ENCODE data around the gene MCU. TPM values are rescaled to one million over a fixed set of nuclear protein-coding genes. Genes with fewer than 3 reads are reported as not detected.

MCU gene
- polyA plus RNA-seq, 1 donor from 2014 or later = 22.9 TPM

DNA sequence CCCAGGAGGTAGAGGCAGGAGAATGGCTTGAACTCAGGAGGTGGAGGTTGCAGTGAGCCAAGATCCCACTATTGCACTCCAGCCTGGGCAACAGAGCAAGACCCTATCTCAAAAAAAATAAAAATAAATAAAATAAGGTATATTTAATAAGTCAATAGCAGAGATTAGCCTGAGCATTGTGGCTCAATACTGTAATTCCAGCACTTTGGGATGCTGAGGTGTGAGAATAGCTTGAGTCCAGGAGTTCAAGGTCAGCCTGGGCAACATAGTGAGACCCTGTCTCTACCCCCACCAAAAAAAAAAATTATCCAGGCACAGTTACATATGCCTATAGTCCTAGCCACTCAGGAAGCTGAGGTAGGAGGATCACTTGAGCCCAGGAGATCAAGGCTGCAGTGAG lies 163.2 kb downstream of the MCU start:
- no peak overlapping the region for H3K4me2 ChIP-seq (ENCODE audit: low read length)
- no peak overlapping the region for H2AFZ ChIP-seq (ENCODE audit: low read depth, low read length)
- no peaks in the 10 kb centered on the region for H4K20me1 ChIP-seq (ENCODE audit: insufficient read depth)
- no peak for TF ChIP-seq EZH2 (IDR thresholded peaks at IDR 0.05; ENCODE audit: borderline replicate concordance, insufficient read depth, low read length, poor library complexity, severe bottlenecking)
- no peak for TF ChIP-seq SMC3 (conservative IDR thresholded peaks at IDR 0.05; ENCODE audit: poor library complexity)
- TF ChIP-seq, protein P1, sequence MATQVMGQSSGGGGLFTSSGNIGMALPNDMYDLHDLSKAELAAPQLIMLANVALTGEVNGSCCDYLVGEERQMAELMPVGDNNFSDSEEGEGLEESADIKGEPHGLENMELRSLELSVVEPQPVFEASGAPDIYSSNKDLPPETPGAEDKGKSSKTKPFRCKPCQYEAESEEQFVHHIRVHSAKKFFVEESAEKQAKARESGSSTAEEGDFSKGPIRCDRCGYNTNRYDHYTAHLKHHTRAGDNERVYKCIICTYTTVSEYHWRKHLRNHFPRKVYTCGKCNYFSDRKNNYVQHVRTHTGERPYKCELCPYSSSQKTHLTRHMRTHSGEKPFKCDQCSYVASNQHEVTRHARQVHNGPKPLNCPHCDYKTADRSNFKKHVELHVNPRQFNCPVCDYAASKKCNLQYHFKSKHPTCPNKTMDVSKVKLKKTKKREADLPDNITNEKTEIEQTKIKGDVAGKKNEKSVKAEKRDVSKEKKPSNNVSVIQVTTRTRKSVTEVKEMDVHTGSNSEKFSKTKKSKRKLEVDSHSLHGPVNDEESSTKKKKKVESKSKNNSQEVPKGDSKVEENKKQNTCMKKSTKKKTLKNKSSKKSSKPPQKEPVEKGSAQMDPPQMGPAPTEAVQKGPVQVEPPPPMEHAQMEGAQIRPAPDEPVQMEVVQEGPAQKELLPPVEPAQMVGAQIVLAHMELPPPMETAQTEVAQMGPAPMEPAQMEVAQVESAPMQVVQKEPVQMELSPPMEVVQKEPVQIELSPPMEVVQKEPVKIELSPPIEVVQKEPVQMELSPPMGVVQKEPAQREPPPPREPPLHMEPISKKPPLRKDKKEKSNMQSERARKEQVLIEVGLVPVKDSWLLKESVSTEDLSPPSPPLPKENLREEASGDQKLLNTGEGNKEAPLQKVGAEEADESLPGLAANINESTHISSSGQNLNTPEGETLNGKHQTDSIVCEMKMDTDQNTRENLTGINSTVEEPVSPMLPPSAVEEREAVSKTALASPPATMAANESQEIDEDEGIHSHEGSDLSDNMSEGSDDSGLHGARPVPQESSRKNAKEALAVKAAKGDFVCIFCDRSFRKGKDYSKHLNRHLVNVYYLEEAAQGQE (IDR thresholded peaks at IDR 0.05; ENCODE audit: borderline replicate concordance) = no peak
- TF ChIP-seq MXI1 (conservative IDR thresholded peaks at IDR 0.05; ENCODE audit: poor library complexity, severe bottlenecking) = no peak
- TF ChIP-seq EP300 (conservative IDR thresholded peaks at IDR 0.05; ENCODE audit: poor library complexity, severe bottlenecking) = no peak
- TF ChIP-seq RAD21 (conservative IDR thresholded peaks at IDR 0.05) = no peak
- no peak for TF ChIP-seq TAF1 (IDR thresholded peaks at IDR 0.05; ENCODE audit: low read depth)
- TF ChIP-seq, protein P2, sequence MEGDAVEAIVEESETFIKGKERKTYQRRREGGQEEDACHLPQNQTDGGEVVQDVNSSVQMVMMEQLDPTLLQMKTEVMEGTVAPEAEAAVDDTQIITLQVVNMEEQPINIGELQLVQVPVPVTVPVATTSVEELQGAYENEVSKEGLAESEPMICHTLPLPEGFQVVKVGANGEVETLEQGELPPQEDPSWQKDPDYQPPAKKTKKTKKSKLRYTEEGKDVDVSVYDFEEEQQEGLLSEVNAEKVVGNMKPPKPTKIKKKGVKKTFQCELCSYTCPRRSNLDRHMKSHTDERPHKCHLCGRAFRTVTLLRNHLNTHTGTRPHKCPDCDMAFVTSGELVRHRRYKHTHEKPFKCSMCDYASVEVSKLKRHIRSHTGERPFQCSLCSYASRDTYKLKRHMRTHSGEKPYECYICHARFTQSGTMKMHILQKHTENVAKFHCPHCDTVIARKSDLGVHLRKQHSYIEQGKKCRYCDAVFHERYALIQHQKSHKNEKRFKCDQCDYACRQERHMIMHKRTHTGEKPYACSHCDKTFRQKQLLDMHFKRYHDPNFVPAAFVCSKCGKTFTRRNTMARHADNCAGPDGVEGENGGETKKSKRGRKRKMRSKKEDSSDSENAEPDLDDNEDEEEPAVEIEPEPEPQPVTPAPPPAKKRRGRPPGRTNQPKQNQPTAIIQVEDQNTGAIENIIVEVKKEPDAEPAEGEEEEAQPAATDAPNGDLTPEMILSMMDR (IDR thresholded peaks at IDR 0.05; ENCODE audit: poor library complexity, severe bottlenecking) = no peak
- TF ChIP-seq POLR2AphosphoS5 (IDR thresholded peaks at IDR 0.05) = no peak
- H3K9me2 ChIP-seq (ENCODE audit: insufficient read depth, low read length) = no peaks in the 10 kb centered on the region
- H3K9ac ChIP-seq (ENCODE audit: low read length) = no peak overlapping the region
- no peaks in the 10 kb centered on the region for H3F3A ChIP-seq (ENCODE audit: insufficient read depth, low read length, poor library complexity, severe bottlenecking)
- no peak overlapping the region for H3K4me3 ChIP-seq (ENCODE audit: low read length)
- H3K9me3 ChIP-seq (ENCODE audit: low read length) = no peaks in the 10 kb centered on the region
- no peaks in the 10 kb centered on the region for H3K36me3 ChIP-seq (ENCODE audit: insufficient read depth, low read length)
- no peak overlapping the region for H3K27ac ChIP-seq (ENCODE audit: low read length)
- H3K79me2 ChIP-seq (replicated peaks; ENCODE audit: insufficient read depth, low read length) = no peaks in the 10 kb centered on the region
- H3K27me3 ChIP-seq (ENCODE audit: insufficient read depth, low read depth, low read length) = no peaks in the 10 kb centered on the region

DNA sequence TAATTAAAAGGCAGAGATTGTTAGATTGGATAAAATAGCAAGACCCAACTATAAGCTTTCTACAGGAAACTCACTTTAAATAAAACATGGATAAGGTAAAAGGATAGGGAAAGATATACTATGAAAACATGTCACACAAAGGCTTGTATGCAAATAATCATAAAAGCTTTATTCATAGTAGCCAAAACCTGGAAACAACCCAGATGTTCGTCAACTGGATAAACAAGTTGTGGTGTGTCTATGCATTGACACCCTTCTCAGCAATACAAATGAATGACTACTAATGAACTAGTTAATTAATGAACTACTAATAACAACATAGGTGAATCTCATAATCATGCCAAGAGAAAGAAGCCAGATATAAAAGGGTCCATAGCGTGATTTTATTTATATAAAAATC lies 163.8 kb downstream of the MCU start:
- no peak overlapping the region for H3K4me3 ChIP-seq (ENCODE audit: low read length)
- H3K9me3 ChIP-seq (ENCODE audit: low read length) = no peaks in the 10 kb centered on the region
- H4K20me1 ChIP-seq (ENCODE audit: insufficient read depth) = no peaks in the 10 kb centered on the region
- TF ChIP-seq RAD21 (conservative IDR thresholded peaks at IDR 0.05) = no peak
- no peak for TF ChIP-seq SMC3 (conservative IDR thresholded peaks at IDR 0.05; ENCODE audit: poor library complexity)
- TF ChIP-seq TAF1 (IDR thresholded peaks at IDR 0.05; ENCODE audit: low read depth) = no peak
- no peak overlapping the region for H3K9ac ChIP-seq (ENCODE audit: low read length)
- H3K79me2 ChIP-seq (replicated peaks; ENCODE audit: insufficient read depth, low read length) = no peaks in the 10 kb centered on the region
- no peaks in the 10 kb centered on the region for H3K9me2 ChIP-seq (ENCODE audit: insufficient read depth, low read length)
- no peak overlapping the region for H3K4me2 ChIP-seq (ENCODE audit: low read length)
- H3F3A ChIP-seq (ENCODE audit: insufficient read depth, low read length, poor library complexity, severe bottlenecking) = no peaks in the 10 kb centered on the region
- H2AFZ ChIP-seq (ENCODE audit: low read depth, low read length) = no peak overlapping the region
- H3K36me3 ChIP-seq (ENCODE audit: insufficient read depth, low read length) = no peaks in the 10 kb centered on the region
- H3K27ac ChIP-seq (ENCODE audit: low read length) = no peak overlapping the region
- no peaks in the 10 kb centered on the region for H3K27me3 ChIP-seq (ENCODE audit: insufficient read depth, low read depth, low read length)

DNA sequence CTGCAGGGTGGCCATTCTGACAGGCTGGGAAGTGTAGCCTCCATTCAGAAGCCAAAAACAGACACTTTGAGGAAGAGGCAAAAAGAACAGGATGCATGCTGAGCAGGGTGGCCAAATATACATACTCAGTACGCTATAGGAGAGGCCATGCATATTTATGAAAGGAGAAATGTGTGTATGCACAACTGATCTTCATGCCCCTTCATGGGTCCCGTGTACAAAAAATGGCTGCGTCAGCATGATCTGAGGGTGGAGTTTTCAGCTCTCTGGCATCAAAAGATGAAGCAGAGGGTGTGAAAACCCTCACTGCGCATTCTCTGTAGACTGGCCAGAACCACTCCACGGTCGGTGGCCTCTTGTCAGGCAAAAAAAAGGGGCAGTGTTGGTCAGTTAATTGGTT lies 166.1 kb downstream of the MCU start:
- Histone ChIP-seq H3K4me3 (ENCODE audit: low read length) (no peak overlapping the region), H3K27me3 (ENCODE audit: insufficient read depth, low read depth, low read length) (no peaks in the 10 kb centered on the region), H3K79me2 (replicated peaks; ENCODE audit: insufficient read depth, low read length) (no peaks in the 10 kb centered on the region), H3K4me2 (ENCODE audit: low read length) (no peak overlapping the region), H3F3A (ENCODE audit: insufficient read depth, low read length, poor library complexity, severe bottlenecking) (no peaks in the 10 kb centered on the region), H2AFZ (ENCODE audit: low read depth, low read length) (no peak overlapping the region), H3K9ac (ENCODE audit: low read length) (no peak overlapping the region), H3K36me3 (ENCODE audit: insufficient read depth, low read length) (no peaks in the 10 kb centered on the region), H4K20me1 (ENCODE audit: insufficient read depth) (no peaks in the 10 kb centered on the region), H3K27ac (ENCODE audit: low read length) (no peak overlapping the region), H3K9me3 (ENCODE audit: low read length) (no peaks in the 10 kb centered on the region), H3K9me2 (ENCODE audit: insufficient read depth, low read length) (no peaks in the 10 kb centered on the region)
- TF ChIP-seq MXI1 (conservative IDR thresholded peaks at IDR 0.05; ENCODE audit: poor library complexity, severe bottlenecking) (no peak), RAD21 (conservative IDR thresholded peaks at IDR 0.05) (no peak), POLR2AphosphoS5 (IDR thresholded peaks at IDR 0.05) (no peak), EP300 (conservative IDR thresholded peaks at IDR 0.05; ENCODE audit: poor library complexity, severe bottlenecking) (no peak), EZH2 (IDR thresholded peaks at IDR 0.05; ENCODE audit: borderline replicate concordance, insufficient read depth, low read length, poor library complexity, severe bottlenecking) (no peak), SMC3 (conservative IDR thresholded peaks at IDR 0.05; ENCODE audit: poor library complexity) (no peak)

Data from neural cell (in vitro differentiated cells).